Effector memory CD8-positive, alpha-beta T cell (primary cell): ENCODE results near the gene TUBGCP6.
"Not testable (repeated sequence)": the region's sequence is repeated elsewhere in the genome, so short reads cannot be mapped to it uniquely, and the experiment has no call there.

Experiments
- ATAC-seq: fragments of 150-1000 bp; cut with Tn5 transposase; replicated peaks from 2 replicates; pipeline ENCODE4 v1.10.0; 2021; ENCODE audit warnings: mild to moderate bottlenecking, moderate library complexity
- DNase-seq, 3 experiments: peaks; one replicate each; pipeline ENCODE4 v3.0.0; 2021
- H3K27ac Mint-ChIP-seq, 2 donors: one replicate each; pipeline ENCODE4 v1.8.0; 2022; ENCODE audit warnings: mild to moderate bottlenecking in 2 of 2, mixed read lengths in 2 of 2, moderate library complexity in 2 of 2
- H3K27me3 Mint-ChIP-seq, 2 donors: one replicate each; pipeline ENCODE4 v1.8.0; 2022; ENCODE audit warnings: mixed read lengths in 2 of 2
- H3K36me3 Mint-ChIP-seq: one replicate; pipeline ENCODE4 v1.8.0; 2022; ENCODE audit warnings: mild to moderate bottlenecking, moderate library complexity, mixed read lengths; ENCODE audit not compliant: insufficient read depth
- H3K4me1 Mint-ChIP-seq, 2 donors: one replicate each; pipeline ENCODE4 v1.8.0; 2022; ENCODE audit warnings: low read depth in 2 of 2, mixed read lengths in 2 of 2
- H3K4me3 Mint-ChIP-seq, 2 donors: one replicate each; pipeline ENCODE4 v1.8.0; 2022; ENCODE audit warnings: mild to moderate bottlenecking in 2 of 2, mixed read lengths in 2 of 2, moderate library complexity in 2 of 2
- H3K9me3 Mint-ChIP-seq, 2 donors: one replicate each; pipeline ENCODE4 v1.8.0; 2022; ENCODE audit warnings: mixed read lengths in 2 of 2

The TUBGCP6 gene

DNA sequence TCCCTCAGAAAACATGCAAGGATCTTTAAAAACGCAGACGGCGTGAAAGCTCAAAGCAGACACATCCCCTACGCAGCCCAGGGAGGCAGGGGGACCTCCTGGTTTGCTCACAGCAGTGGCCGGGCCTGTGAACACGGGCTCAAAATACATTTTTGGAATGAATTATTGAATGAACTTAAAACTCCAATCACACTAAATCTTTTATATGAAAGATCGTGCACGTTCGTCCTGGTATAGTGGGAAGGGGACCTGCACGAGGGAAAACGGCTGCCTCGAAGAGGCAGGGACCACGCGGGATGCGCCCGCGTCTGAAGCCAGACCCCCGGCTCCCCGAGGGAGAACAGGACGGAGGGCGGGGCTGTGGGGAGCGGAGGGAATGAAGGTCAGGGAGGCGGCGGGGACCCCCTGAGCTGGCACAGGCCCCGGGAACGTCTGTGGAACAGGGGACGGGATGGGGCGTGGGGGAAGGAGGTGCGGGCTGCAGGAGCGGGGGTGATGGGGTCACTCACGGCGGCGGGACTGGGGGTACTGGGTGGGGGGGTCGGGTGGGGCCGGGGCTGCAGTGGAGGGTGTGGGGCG lies 75.6 kb downstream of the TUBGCP6 start:
- peaks cover 47 to 65% of the 10 kb centered on the region in 2 donors for H3K27me3 Mint-ChIP-seq

DNA sequence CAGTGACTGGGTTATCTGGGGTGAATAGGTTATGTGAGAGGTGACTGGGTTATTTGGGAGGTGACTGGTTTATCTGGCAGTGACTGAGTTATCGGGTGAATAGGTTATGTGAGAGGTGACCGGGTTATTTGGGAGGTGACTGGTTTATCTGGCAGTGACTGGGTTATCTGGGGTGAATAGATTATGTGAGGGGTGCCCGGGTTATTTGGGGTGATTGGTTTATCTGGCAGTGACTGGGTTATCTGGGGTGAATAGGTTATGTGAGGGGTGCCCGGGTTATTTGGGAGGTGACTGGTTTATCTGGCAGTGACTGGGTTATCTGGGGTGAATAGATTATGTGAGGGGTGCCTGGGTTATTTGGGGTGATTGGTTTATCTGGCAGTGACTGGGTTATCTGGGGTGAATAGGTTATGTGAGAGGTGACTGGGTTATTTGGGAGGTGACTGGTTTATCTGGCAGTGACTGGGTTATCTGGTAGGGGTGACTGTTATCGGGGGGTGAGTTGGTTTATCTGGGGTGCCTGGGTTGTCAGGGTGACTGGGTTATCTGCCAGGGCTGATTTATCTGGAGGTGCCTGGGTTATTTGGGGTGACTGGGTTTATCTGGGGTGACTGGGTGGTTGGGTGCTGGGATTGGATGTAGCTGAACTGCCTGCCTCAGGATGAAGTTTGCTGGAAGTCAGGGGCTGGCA lies 76.2 kb downstream of the TUBGCP6 start:
- not testable (repeated sequence) for H3K27ac Mint-ChIP-seq, H3K36me3 Mint-ChIP-seq, DNase-seq, H3K4me1 Mint-ChIP-seq, H3K9me3 Mint-ChIP-seq, ATAC-seq
- Mint-ChIP-seq H3K27me3 (peaks cover 49 to 64% of the 10 kb centered on the region in 2 donors), H3K4me3 (peak overlapping the region; percentile 71 to 81)

More for the DNA sequence above, 75.6 kb downstream of the TUBGCP6 start:
- no peak for ATAC-seq
- DNase-seq = no peak
- Mint-ChIP-seq H3K4me3 (peak overlapping the region; percentile 71 to 81), H3K27ac (no peak overlapping the region), H3K9me3 (no peaks in the 10 kb centered on the region), H3K36me3 (no peaks in the 10 kb centered on the region), H3K4me1 (peaks cover 3 to 9% of the 10 kb centered on the region in 2 donors)

DNA sequence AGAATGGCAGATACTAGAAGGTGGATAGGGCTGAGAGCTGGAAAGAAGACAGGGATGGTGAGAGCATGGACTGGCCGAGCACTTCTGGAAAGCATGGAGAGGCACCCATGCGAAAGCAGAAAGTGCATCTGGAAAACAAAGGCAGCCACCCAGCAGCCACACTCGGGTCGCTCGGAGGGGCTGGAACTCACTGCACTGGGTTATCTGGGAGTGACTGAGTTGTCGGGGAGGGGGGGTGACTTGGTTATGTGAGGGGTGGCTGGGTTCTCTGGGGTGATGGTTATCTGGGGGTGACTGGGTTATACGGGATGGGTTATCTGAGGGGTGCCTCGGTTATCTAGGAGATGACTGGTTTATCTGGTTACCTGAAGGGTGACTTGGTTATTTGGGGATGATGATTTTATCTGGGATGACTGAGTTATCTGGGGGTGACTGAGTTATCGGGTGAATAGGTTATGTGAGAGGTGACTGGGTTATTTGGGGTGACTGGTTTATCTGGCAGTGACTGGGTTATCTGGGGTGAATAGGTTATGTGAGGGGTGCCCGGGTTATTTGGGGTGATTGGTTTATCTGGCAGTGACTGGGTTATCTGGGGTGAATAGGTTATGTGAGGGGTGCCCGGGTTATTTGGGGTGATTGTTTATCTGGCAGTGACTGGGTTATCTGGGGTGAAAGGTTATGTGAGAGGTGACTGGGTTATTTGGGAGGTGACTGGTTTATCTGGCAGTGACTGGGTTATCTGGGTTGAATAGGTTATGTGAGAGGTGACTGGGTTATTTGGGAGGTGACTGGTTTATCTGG lies 76.9 kb downstream of the TUBGCP6 start:
- H3K27me3 Mint-ChIP-seq = peaks cover 44 to 62% of the 10 kb centered on the region in 2 donors
- no peak overlapping the region for H3K27ac Mint-ChIP-seq
- no peaks in the 10 kb centered on the region for H3K9me3 Mint-ChIP-seq
- H3K4me3 Mint-ChIP-seq = peak overlapping the region in 1 of 2 donors; percentile 3
- peaks cover 3 to 9% of the 10 kb centered on the region in 2 donors for H3K4me1 Mint-ChIP-seq
- no peaks in the 10 kb centered on the region for H3K36me3 Mint-ChIP-seq
- ATAC-seq (no peak), DNase-seq (no peak)
